K562 (cell line): ENCODE results near the gene SH3BP5.

Experiments used
- CEBPB ChIP-seq: fragments of 450-650 bp; IDR thresholded peaks from 2 replicates; pipeline ENCODE4 v1.6.1; 2016; ENCODE audit warnings: missing genetic modification characterization, missing compliant biosample characterization
- JUNB ChIP-seq: fragments of 450-650 bp; formaldehyde crosslinking; conservative IDR thresholded peaks from 2 replicates; pipeline ENCODE4 v1.4.0; 2020; ENCODE audit warnings: mild to moderate bottlenecking
- PHF20 ChIP-seq: fragments of 450-650 bp; IDR thresholded peaks from 2 replicates; pipeline ENCODE4 v1.6.1; 2018; ENCODE audit not compliant: partially characterized antibody
- POLR2A ChIP-seq: fragments of 450-650 bp; conservative IDR thresholded peaks from 2 replicates; pipeline ENCODE4 v1.6.1; 2016
- RBBP5 ChIP-seq: fragments of 200-600 bp; sonication (generic); IDR thresholded peaks from 2 replicates; pipeline ENCODE4 v1.6.1; 2012; ENCODE audit warnings: borderline replicate concordance, mild to moderate bottlenecking, low read length, control low read depth, inconsistent platforms; ENCODE audit not compliant: insufficient read depth, poor library complexity, severe bottlenecking
- RNF2 ChIP-seq: sonication (generic); IDR thresholded peaks from 2 replicates; pipeline ENCODE4 v1.6.1; 2016
- STAT5A ChIP-seq: IDR thresholded peaks from 2 replicates; pipeline ENCODE4 v1.6.1; 2012; ENCODE audit warnings: low read length, inconsistent platforms, borderline replicate concordance
- STAT5B ChIP-seq: fragments of 250-450 bp; sonication (Bioruptor Pico); IDR thresholded peaks from 2 replicates; pipeline ENCODE4 v1.8.0; 2021; ENCODE audit warnings: mild to moderate bottlenecking, inconsistent platforms
- XRCC4 ChIP-seq: IDR thresholded peaks from one replicate; pipeline ENCODE4 v1.6.1; 2011; ENCODE audit not compliant: insufficient read depth, insufficient read length; ENCODE audit errors: extremely low read depth
- YBX1 ChIP-seq: fragments of 450-650 bp; IDR thresholded peaks from 2 replicates; pipeline ENCODE4 v1.7.1; 2016; ENCODE audit warnings: mild to moderate bottlenecking
- ZNF609 ChIP-seq: sonication (generic); formaldehyde crosslinking; IDR thresholded peaks from 2 replicates; pipeline ENCODE4 v1.8.1; 2023; ENCODE audit warnings: missing genetic modification reagents, mild to moderate bottlenecking, borderline replicate concordance
- TF ChIP-seq, protein P1 (sequence below), 3 experiments: IDR thresholded peaks in 2 of 3; conservative IDR thresholded peaks in 1 of 3; 2 replicates each; pipeline ENCODE4 v1.5.1; 2011 to 2012; ENCODE audit warnings: low read length in 3 of 3, mild to moderate bottlenecking in 3 of 3, control low read depth in 2 of 3, improper control_type of control experiment in 1 of 3, inconsistent platforms in 1 of 3, low read depth in 1 of 3, mixed read lengths in 1 of 3, moderate library complexity in 1 of 3; ENCODE audit not compliant: insufficient read depth in 2 of 3
- TF ChIP-seq, protein P2 (sequence below): sonication (generic); formaldehyde crosslinking; IDR thresholded peaks from 2 replicates; pipeline ENCODE4 v1.8.1; 2023; ENCODE audit warnings: mild to moderate bottlenecking, missing genetic modification reagents
- TF ChIP-seq, protein P3 (sequence below): fragments of 250-450 bp; sonication (Bioruptor Pico); IDR thresholded peaks from 2 replicates; pipeline ENCODE4 v1.4.0; 2020; ENCODE audit warnings: mild to moderate bottlenecking

GRCh38 chr3:15253023-15253697, 79.2 kb downstream of the SH3BP5 start:
- TF ChIP-seq, protein P1, sequence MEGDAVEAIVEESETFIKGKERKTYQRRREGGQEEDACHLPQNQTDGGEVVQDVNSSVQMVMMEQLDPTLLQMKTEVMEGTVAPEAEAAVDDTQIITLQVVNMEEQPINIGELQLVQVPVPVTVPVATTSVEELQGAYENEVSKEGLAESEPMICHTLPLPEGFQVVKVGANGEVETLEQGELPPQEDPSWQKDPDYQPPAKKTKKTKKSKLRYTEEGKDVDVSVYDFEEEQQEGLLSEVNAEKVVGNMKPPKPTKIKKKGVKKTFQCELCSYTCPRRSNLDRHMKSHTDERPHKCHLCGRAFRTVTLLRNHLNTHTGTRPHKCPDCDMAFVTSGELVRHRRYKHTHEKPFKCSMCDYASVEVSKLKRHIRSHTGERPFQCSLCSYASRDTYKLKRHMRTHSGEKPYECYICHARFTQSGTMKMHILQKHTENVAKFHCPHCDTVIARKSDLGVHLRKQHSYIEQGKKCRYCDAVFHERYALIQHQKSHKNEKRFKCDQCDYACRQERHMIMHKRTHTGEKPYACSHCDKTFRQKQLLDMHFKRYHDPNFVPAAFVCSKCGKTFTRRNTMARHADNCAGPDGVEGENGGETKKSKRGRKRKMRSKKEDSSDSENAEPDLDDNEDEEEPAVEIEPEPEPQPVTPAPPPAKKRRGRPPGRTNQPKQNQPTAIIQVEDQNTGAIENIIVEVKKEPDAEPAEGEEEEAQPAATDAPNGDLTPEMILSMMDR (IDR thresholded peaks at IDR 0.05 in 2 of 3, conservative IDR thresholded peaks at IDR 0.05 in 1 of 3; ENCODE audit: insufficient read depth in 2 of 3, low read depth in 1 of 3, low read length in 3 of 3): no peak
- TF ChIP-seq ZNF609 (CRISPR knock-in tag): no peak
- TF ChIP-seq STAT5B (CRISPR knock-in tag): no peak
- TF ChIP-seq POLR2A: no peak
- TF ChIP-seq RNF2: no peak
- no peak for TF ChIP-seq YBX1
- TF ChIP-seq, protein P2, sequence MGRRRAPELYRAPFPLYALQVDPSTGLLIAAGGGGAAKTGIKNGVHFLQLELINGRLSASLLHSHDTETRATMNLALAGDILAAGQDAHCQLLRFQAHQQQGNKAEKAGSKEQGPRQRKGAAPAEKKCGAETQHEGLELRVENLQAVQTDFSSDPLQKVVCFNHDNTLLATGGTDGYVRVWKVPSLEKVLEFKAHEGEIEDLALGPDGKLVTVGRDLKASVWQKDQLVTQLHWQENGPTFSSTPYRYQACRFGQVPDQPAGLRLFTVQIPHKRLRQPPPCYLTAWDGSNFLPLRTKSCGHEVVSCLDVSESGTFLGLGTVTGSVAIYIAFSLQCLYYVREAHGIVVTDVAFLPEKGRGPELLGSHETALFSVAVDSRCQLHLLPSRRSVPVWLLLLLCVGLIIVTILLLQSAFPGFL: no peak
- no peak for TF ChIP-seq CEBPB
- no peak for TF ChIP-seq PHF20
- no peak for TF ChIP-seq STAT5A
- no peak for TF ChIP-seq XRCC4
- no peak for TF ChIP-seq JUNB
- TF ChIP-seq RBBP5: no peak
- TF ChIP-seq, protein P3, sequence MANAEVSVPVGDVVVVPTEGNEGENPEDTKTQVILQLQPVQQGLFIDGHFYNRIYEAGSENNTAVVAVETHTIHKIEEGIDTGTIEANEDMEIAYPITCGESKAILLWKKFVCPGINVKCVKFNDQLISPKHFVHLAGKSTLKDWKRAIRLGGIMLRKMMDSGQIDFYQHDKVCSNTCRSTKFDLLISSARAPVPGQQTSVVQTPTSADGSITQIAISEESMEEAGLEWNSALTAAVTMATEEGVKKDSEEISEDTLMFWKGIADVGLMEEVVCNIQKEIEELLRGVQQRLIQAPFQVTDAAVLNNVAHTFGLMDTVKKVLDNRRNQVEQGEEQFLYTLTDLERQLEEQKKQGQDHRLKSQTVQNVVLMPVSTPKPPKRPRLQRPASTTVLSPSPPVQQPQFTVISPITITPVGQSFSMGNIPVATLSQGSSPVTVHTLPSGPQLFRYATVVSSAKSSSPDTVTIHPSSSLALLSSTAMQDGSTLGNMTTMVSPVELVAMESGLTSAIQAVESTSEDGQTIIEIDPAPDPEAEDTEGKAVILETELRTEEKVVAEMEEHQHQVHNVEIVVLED (CRISPR knock-in tag): no peak
